Endothelial cell of umbilical vein (primary cell): ENCODE results near the gene TMEM51. TPM values are rescaled to one million over a fixed set of nuclear protein-coding genes. Genes with fewer than 3 reads are reported as not detected.

Experiments
- BruUV-seq: library from RNA; stranded (reverse); fragments of 400-500 nt; replicated peaks from 2 replicates; lab custom pipeline; 2021; lab: Mats Ljungman, UMichigan
- CTCF ChIA-PET: fragments of 300-600, 350-600 bp; sonication (Branson Sonifier 250); formaldehyde crosslinking; loops from one replicate; lab custom pipeline; 2021; ENCODE audit warnings: antibody characterized with exemption, inconsistent platforms; lab: Charles Lee
- POLR2A ChIA-PET: fragments of 300-600, 350-600 bp; sonication (Branson Sonifier 250); formaldehyde crosslinking; loops from one replicate; lab custom pipeline; 2021; ENCODE audit warnings: antibody characterized with exemption, inconsistent platforms; lab: Charles Lee
- DNase-seq: peaks from one replicate; pipeline ENCODE4 v3.0.0-alpha.2; 2011; ENCODE audit warnings: low read depth, low spot score
- FAIRE-seq: peaks from 2 replicates; lab custom pipeline; 2011; peaks lifted over from hg19 to GRCh38; lab: Jason Lieb, UNC
- H2AFZ ChIP-seq: 2 replicates; pipeline ENCODE4 v1.6.0; 2012; ENCODE audit warnings: low read depth, low read length, control low read depth, inconsistent platforms
- H3K27ac ChIP-seq: 2 replicates; pipeline ENCODE4 v1.5.1; 2011; ENCODE audit warnings: low read depth, mild to moderate bottlenecking, control low read depth, low read length, moderate library complexity; ENCODE audit not compliant: insufficient read depth
- H3K27me3 ChIP-seq, 2 experiments: 2 replicates each; pipeline versions ENCODE4 v1.6.0 to v1.6.1; 2011; ENCODE audit warnings: low read length in 2 of 2, mixed read lengths in 1 of 2; ENCODE audit not compliant: control insufficient read depth in 2 of 2, insufficient read depth in 2 of 2
- H3K36me3 ChIP-seq, 2 experiments: 2 replicates in 1 of 2; 3 replicates in 1 of 2; pipeline ENCODE4 v1.5.1; 2011; ENCODE audit warnings: low read length in 2 of 2, mild to moderate bottlenecking in 1 of 2, moderate library complexity in 1 of 2; ENCODE audit not compliant: control insufficient read depth in 2 of 2, insufficient read depth in 2 of 2; ENCODE audit errors: extremely low read depth in 1 of 2
- H3K4me1 ChIP-seq: 3 replicates; pipeline ENCODE4 v1.5.1; 2011; ENCODE audit warnings: mild to moderate bottlenecking, low read length; ENCODE audit not compliant: control insufficient read depth, insufficient read depth; ENCODE audit errors: extremely low read depth
- H3K4me2 ChIP-seq: 2 replicates; pipeline ENCODE4 v1.6.1; 2011; ENCODE audit warnings: low read length, control low read depth, mixed read lengths; ENCODE audit not compliant: insufficient read depth
- H3K4me3 ChIP-seq, 3 experiments: fragments of 200-600 bp in 1 of 3; sonication (generic), shearing (Covaris generic) in 1 of 3; replicated peaks in 1 of 3; 2 replicates each; pipeline ENCODE4 v1.5.1; 2011 to 2016; ENCODE audit warnings: control low read depth in 3 of 3, low read length in 3 of 3, mild to moderate bottlenecking in 2 of 3, inconsistent platforms in 1 of 3, low read depth in 1 of 3, moderate library complexity in 1 of 3; ENCODE audit not compliant: insufficient read depth in 1 of 3
- H3K79me2 ChIP-seq: 2 replicates; pipeline ENCODE4 v1.6.0; 2012; ENCODE audit warnings: low read length, inconsistent platforms; ENCODE audit not compliant: control insufficient read depth, insufficient read depth
- H3K9ac ChIP-seq: replicated peaks from 2 replicates; pipeline ENCODE3; 2011; ENCODE audit warnings: low read length, control low read depth; ENCODE audit not compliant: insufficient read depth; ENCODE audit errors: extremely low read depth
- H3K9me1 ChIP-seq: replicated peaks from 3 replicates; pipeline ENCODE4 v1.6.0; 2011; ENCODE audit warnings: mild to moderate bottlenecking, low read length; ENCODE audit not compliant: control insufficient read depth, insufficient read depth; ENCODE audit errors: extremely low read depth
- H3K9me3 ChIP-seq: replicated peaks from 2 replicates; pipeline ENCODE4 v1.5.1; 2012; ENCODE audit warnings: low read length, inconsistent platforms; ENCODE audit not compliant: control insufficient read depth, insufficient read depth
- H4K20me1 ChIP-seq: replicated peaks from 2 replicates; pipeline ENCODE3; 2011; ENCODE audit warnings: mild to moderate bottlenecking, low read length; ENCODE audit not compliant: control insufficient read depth, insufficient read depth; ENCODE audit errors: extremely low read depth
- EZH2 ChIP-seq: IDR thresholded peaks from 2 replicates; pipeline ENCODE4 v1.6.1; 2012; ENCODE audit warnings: borderline replicate concordance, low read depth, mild to moderate bottlenecking, moderate library complexity, low read length, inconsistent platforms; ENCODE audit not compliant: severe bottlenecking
- FOS ChIP-seq: IDR thresholded peaks from 2 replicates; pipeline ENCODE4 v1.6.1; 2011; ENCODE audit warnings: mild to moderate bottlenecking, low read length, moderate library complexity, borderline replicate concordance; ENCODE audit not compliant: insufficient read depth
- GATA2 ChIP-seq: IDR thresholded peaks from 2 replicates; pipeline ENCODE4 v1.7.0; 2011; ENCODE audit warnings: low read depth, mild to moderate bottlenecking, moderate library complexity, mixed read lengths, low read length; ENCODE audit not compliant: insufficient read length, insufficient read depth
- JUN ChIP-seq: IDR thresholded peaks from 2 replicates; pipeline ENCODE4 v1.6.1; 2011; ENCODE audit warnings: borderline replicate concordance, low read depth; ENCODE audit not compliant: insufficient read length, insufficient read depth
- MYC ChIP-seq: IDR thresholded peaks from one replicate; pipeline ENCODE4 v1.6.1; 2011; ENCODE audit warnings: mild to moderate bottlenecking, low read depth, low read length
- POLR2A ChIP-seq: IDR thresholded peaks from 2 replicates; pipeline ENCODE4 v1.6.1; 2012; ENCODE audit warnings: low read depth, mild to moderate bottlenecking, control low read depth, low read length
- POLR2AphosphoS5 ChIP-seq: IDR thresholded peaks from 2 replicates; pipeline ENCODE4 v1.6.1; 2012; ENCODE audit warnings: low read depth, mild to moderate bottlenecking, control low read depth, low read length, moderate library complexity; ENCODE audit not compliant: insufficient read depth
- dilution Hi-C: fragments of 300-500 bp; cut with MboI; formaldehyde crosslinking; loops from one replicate; pipeline ENCODE4 v1.15.0; 2019; ENCODE audit warnings: low sequenced_read_pairs; ENCODE audit not compliant: extremely low pct_ligation_motif_present
- intact Hi-C: fragments of 100-400 bp; cut with micrococcal nuclease; formaldehyde crosslinking; loops from one replicate; pipeline ENCODE4 v1.10.0; 2022
- polyA plus RNA-seq, 4 experiments: library from polyadenylated mRNA; depleted of rRNA in 3 of 4; stranded (reverse) in 3 of 4; unstranded in 1 of 4; fragments of >200 nt; gene quantifications; 2 replicates each; pipeline versions ENCODE4 v1.2.1 to v1.2.3, GENCODE V29; 2011 to 2012; ENCODE audit warnings: missing spikeins in 1 of 4
- total RNA-seq: library from RNA; stranded (reverse); gene quantifications from 2 replicates; pipeline ENCODE4 v1.2.3, GENCODE V29; 2021
- TF ChIP-seq, protein P1 (sequence below): IDR thresholded peaks from 2 replicates; pipeline ENCODE4 v1.6.1; 2011; ENCODE audit not compliant: insufficient read depth, insufficient read length
- TF ChIP-seq, protein P2 (sequence below), 2 donors: IDR thresholded peaks; 1 replicate in 1 of 2; 2 replicates in 1 of 2; pipeline ENCODE4 v1.5.1; 2011; ENCODE audit warnings: low read length in 2 of 2, mild to moderate bottlenecking in 2 of 2, moderate library complexity in 2 of 2, control low read depth in 1 of 2, inconsistent platforms in 1 of 2, low read depth in 1 of 2; ENCODE audit not compliant: insufficient read depth in 1 of 2; ENCODE audit errors: extremely low read depth in 1 of 2

The TMEM51 gene
- total and polyA plus RNA-seq, 2 donors (not counting 3 experiments of a cell fraction or from before 2014, with no cell fraction given) = 13.7 to 13.9 TPM

DNA sequence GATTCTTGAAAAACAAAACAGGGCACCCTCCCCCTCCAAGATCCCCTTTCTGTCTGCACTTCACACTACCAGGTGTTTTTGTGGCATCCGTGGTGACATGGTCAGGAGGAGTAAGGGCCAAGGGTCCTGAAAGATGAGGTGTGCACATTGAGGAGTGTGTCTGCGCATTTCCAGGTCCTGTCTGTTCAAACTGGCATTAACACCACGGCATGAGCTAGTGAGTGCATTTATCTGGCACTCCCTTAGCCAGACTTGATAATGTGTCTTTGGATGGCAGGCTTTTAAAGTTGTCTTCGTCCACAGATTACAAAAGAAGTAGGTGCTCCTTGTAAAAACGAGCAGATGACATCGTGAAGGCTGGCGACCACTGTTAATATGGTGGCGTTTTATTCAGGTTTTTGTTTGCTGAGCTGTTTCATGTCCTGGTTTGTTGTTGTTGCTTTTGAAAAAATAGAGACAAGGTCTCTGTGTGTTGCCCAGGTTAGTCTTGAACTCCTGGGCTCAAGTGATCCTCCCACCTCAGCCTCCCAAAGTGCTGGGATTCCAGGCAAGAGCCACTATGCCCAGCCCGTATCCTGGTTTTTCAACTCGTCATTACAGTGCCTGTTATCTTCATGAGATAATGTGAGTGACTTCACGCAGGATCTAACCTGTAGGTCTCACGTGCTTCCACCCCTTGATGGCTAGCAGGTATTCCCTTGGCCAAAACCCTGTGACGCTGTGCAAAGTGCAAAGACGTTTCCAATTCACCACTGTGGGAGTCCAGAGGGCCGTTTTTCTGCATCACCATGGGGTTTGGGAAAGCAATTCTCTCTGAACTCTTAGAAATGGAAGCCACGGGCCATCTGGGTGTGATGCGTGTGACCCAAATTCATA, 4.2 kb downstream of the TMEM51 start:
- Histone ChIP-seq H3K79me2 (peaks cover 19% of the 10 kb centered on the region), H3K36me3 (no peaks in the 10 kb centered on the region), H4K20me1 (no peaks in the 10 kb centered on the region), H3K9me1 (no peaks in the 10 kb centered on the region), H3K27ac (no peak overlapping the region), H3K9ac (no peak overlapping the region), H3K27me3 (no peaks in the 10 kb centered on the region), H3K9me3 (no peaks in the 10 kb centered on the region), H3K4me2 (no peak overlapping the region), H3K4me3 (no peak overlapping the region), H2AFZ (no peak overlapping the region), H3K4me1 (peaks cover 21% of the 10 kb centered on the region)
- CTCF ChIA-PET = interaction anchor here (1.4 to 2.6 kb wide), 2 partner anchors 29 to 114 kb away, joined by 3 to 9 read pairs; no protein-coding TSS in a partner anchor
- no peak for DNase-seq
- no peak for TF ChIP-seq MYC
- no peak for TF ChIP-seq POLR2A
- no peak for TF ChIP-seq FOS
- TF ChIP-seq, protein P1, sequence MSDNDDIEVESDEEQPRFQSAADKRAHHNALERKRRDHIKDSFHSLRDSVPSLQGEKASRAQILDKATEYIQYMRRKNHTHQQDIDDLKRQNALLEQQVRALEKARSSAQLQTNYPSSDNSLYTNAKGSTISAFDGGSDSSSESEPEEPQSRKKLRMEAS = no peak
- TF ChIP-seq GATA2 = no peak
- TF ChIP-seq JUN = no peak
- TF ChIP-seq EZH2 = no peak
- TF ChIP-seq POLR2AphosphoS5 = no peak
- TF ChIP-seq, protein P2, sequence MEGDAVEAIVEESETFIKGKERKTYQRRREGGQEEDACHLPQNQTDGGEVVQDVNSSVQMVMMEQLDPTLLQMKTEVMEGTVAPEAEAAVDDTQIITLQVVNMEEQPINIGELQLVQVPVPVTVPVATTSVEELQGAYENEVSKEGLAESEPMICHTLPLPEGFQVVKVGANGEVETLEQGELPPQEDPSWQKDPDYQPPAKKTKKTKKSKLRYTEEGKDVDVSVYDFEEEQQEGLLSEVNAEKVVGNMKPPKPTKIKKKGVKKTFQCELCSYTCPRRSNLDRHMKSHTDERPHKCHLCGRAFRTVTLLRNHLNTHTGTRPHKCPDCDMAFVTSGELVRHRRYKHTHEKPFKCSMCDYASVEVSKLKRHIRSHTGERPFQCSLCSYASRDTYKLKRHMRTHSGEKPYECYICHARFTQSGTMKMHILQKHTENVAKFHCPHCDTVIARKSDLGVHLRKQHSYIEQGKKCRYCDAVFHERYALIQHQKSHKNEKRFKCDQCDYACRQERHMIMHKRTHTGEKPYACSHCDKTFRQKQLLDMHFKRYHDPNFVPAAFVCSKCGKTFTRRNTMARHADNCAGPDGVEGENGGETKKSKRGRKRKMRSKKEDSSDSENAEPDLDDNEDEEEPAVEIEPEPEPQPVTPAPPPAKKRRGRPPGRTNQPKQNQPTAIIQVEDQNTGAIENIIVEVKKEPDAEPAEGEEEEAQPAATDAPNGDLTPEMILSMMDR (IDR thresholded peaks at IDR 0.05; ENCODE audit: extremely low read depth in 1 of 2, insufficient read depth in 1 of 2, low read depth in 1 of 2, low read length in 2 of 2) = no peak
- dilution Hi-C loops = no loop called here
- no TSS peak for BruUV-seq
- POLR2A ChIA-PET = no interaction called here
- intact Hi-C loops = no loop called here
- FAIRE-seq = no peak
